ENCODE results near the gene CTIF. TPM values are rescaled to one million over a fixed set of nuclear protein-coding genes. Genes with fewer than 3 reads are reported as not detected.

CTIF gene
- polyA plus RNA-seq, 1 of the 3 experiments (the other 2 are of a cell fraction), result 47.2 TPM

- H3K9me3 ChIP-seq, result no peaks in the 10 kb centered on the region
- POLR2A ChIA-PET, result no interaction called here
Observed at GRCh38 chr18:48529796-48530195, 9.0 kb upstream of the CTIF start.

More at GRCh38 chr18:48529796-48530195, 9.0 kb upstream of the CTIF start:
- H3F3A ChIP-seq (replicated peaks; ENCODE audit: insufficient read depth), result no peaks in the 10 kb centered on the region
- no peak overlapping the region for H2AFZ ChIP-seq (ENCODE audit: low read depth)
- CTCF ChIA-PET, result interaction anchor here (2.0 kb wide), 1 partner anchor 54 kb away, joined by 9 read pairs; no protein-coding TSS in a partner anchor
- H4K20me1 ChIP-seq (ENCODE audit: insufficient read depth), result no peaks in the 10 kb centered on the region
- TF ChIP-seq PBX3 (IDR thresholded peaks at IDR 0.05) (peak; percentile 65), FOSL2 (IDR thresholded peaks at IDR 0.05; ENCODE audit: borderline replicate concordance, low read depth) (peak; percentile 27; the same call in 1 of the 2 replicates), TCF12 (IDR thresholded peaks at IDR 0.05) (peak; percentile 52; the same call in 1 of the 2 replicates), JUND (IDR thresholded peaks at IDR 0.05) (peak; percentile 19; the same call in 1 of the 2 replicates), EZH2phosphoT487 (IDR thresholded peaks at IDR 0.05; ENCODE audit: borderline replicate concordance, low read depth) (no peak), IRF3 (IDR thresholded peaks at IDR 0.05; ENCODE audit: low read depth, low read length) (no peak), NFIC (IDR thresholded peaks at IDR 0.05; ENCODE audit: borderline replicate concordance) (peak; percentile 29; the same call in 1 of the 2 replicates), REST (IDR thresholded peaks at IDR 0.05; ENCODE audit: low read depth, low read length) (no peak), MEF2A (IDR thresholded peaks at IDR 0.05; ENCODE audit: borderline replicate concordance, low read depth) (no peak)
- no peak overlapping the region for H3K27ac ChIP-seq (ENCODE audit: low read depth in 2 of 2, low read length in 1 of 2)
- no peaks in the 10 kb centered on the region for H3K9me2 ChIP-seq
- DNase-seq, result no peak
- no peaks in the 10 kb centered on the region for H3K79me2 ChIP-seq (ENCODE audit: insufficient read depth)
- peaks cover 2 to 6% of the 10 kb centered on the region in 2 experiments; a peak in 2 of 4 replicates for H3K4me1 ChIP-seq (ENCODE audit: control insufficient read depth in 1 of 2, insufficient read depth in 2 of 2, low read depth in 1 of 2, low read length in 1 of 2)
- 40% methylated on average over 2 of the region's 2 CpGs for WGBS (ENCODE audit: low lambda C conversion rate)
- H3K4me2 ChIP-seq, result no peak overlapping the region
- H3K36me3 ChIP-seq (replicated peaks in 1 of 2; ENCODE audit: control insufficient read depth in 1 of 2, insufficient read depth in 2 of 2, low read length in 1 of 2), result no peaks in the 10 kb centered on the region
- H3K27me3 ChIP-seq (ENCODE audit: insufficient read depth), result no peaks in the 10 kb centered on the region
- H3K9ac ChIP-seq, result no peak overlapping the region
- no peak overlapping the region for H3K4me3 ChIP-seq (ENCODE audit: low read depth in 2 of 2, low read length in 1 of 2)

All from SK-N-SH (cell line).